Right atrium auricular region (tissue), 2 donors: ENCODE measurements around the gene TIPARP. TPM values are rescaled to one million over a fixed set of nuclear protein-coding genes. Genes with fewer than 3 reads are reported as not detected.

Source experiments
- DNase-seq: peaks from one replicate; pipeline ENCODE4 v3.0.0-alpha.2; 2019; ENCODE audit warnings: low spot score
- H3K27ac ChIP-seq, 2 donors: fragments of 200-600 bp; sonication (generic); 1 replicate in 1 of 2; 2 replicates in 1 of 2; pipeline ENCODE4 v1.5.1; 2016 to 2019
- H3K27me3 ChIP-seq, 2 donors: fragments of 200-600 bp; sonication (generic); one replicate each; pipeline versions ENCODE4 v1.5.1 to v1.6.0; 2017 to 2019
- H3K36me3 ChIP-seq: fragments of 200-600 bp; sonication (generic); one replicate; pipeline ENCODE4 v1.5.1; 2016
- H3K4me1 ChIP-seq, 2 donors: fragments of 200-600 bp; sonication (generic); one replicate each; pipeline versions ENCODE4 v1.5.1 to v1.6.0; 2017 to 2019
- H3K4me3 ChIP-seq, 2 donors: fragments of 200-600 bp; sonication (generic); 1 replicate in 1 of 2; 2 replicates in 1 of 2; pipeline ENCODE4 v1.5.1; 2017 to 2019; ENCODE audit warnings: mild to moderate bottlenecking in 1 of 2, moderate library complexity in 1 of 2
- H3K9me3 ChIP-seq, 2 donors: fragments of 200-600 bp; sonication (generic); one replicate each; pipeline ENCODE4 v1.5.1; 2019
- total RNA-seq, 2 donors: library from RNA; depleted of rRNA; stranded (reverse); fragments of >200 nt; gene quantifications; one replicate each; pipeline ENCODE4 v1.1.0, GENCODE V29; 2016
- TF ChIP-seq, protein P1 (sequence below), 2 donors: fragments of 200-600 bp; sonication (generic); IDR thresholded peaks; one replicate each; pipeline ENCODE4 v1.5.1; 2019; ENCODE audit warnings: antibody characterized with exemption in 2 of 2

TIPARP gene
- total RNA-seq, 2 donors from 2014 or later: 39.9 to 47.2 TPM

DNA sequence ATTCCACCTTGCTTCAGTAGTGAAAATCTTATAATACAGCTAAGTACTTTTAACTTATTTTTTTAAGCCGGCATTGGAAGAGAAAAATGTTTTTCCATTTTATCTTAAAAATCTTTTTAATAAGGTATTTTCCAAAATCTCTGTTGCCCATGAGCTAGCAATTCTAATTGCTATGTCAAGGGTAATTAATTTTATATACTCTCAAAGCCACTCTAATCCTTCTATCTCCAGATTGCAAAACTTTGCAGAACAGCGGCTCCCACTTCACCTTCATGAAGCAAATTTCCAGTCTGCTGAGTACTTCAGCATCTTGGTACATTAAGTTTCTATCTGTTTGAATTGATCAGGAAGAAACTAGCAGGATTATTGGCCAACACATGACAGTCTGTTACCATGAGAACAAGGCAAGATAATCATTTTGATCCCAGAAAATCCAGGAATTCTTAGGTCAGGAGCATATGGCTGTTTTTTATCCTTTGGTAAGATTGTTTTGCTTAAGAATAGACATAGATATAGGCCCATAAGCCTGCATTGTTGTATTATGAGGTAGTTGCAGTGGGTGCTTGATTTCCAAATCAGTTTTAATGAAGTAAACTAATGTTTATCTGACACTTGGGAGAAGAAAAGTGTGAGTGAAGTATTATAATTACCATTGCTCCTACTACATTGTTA is 6.0 kb downstream of the TIPARP start:
- H3K4me3 ChIP-seq: peak overlapping the region in 1 of 2 donors; percentile 14
- peaks cover 14% of the 10 kb centered on the region for H3K36me3 ChIP-seq
- H3K9me3 ChIP-seq: no peaks in the 10 kb centered on the region
- no peaks in the 10 kb centered on the region for H3K27me3 ChIP-seq
- H3K4me1 ChIP-seq: peaks cover 0 to 90% of the 10 kb centered on the region in 2 donors
- TF ChIP-seq, protein P1, sequence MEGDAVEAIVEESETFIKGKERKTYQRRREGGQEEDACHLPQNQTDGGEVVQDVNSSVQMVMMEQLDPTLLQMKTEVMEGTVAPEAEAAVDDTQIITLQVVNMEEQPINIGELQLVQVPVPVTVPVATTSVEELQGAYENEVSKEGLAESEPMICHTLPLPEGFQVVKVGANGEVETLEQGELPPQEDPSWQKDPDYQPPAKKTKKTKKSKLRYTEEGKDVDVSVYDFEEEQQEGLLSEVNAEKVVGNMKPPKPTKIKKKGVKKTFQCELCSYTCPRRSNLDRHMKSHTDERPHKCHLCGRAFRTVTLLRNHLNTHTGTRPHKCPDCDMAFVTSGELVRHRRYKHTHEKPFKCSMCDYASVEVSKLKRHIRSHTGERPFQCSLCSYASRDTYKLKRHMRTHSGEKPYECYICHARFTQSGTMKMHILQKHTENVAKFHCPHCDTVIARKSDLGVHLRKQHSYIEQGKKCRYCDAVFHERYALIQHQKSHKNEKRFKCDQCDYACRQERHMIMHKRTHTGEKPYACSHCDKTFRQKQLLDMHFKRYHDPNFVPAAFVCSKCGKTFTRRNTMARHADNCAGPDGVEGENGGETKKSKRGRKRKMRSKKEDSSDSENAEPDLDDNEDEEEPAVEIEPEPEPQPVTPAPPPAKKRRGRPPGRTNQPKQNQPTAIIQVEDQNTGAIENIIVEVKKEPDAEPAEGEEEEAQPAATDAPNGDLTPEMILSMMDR (IDR thresholded peaks at IDR 0.05): no peak
- H3K27ac ChIP-seq: peak overlapping the region; percentile 48 to 55
- DNase-seq: no peak

DNA sequence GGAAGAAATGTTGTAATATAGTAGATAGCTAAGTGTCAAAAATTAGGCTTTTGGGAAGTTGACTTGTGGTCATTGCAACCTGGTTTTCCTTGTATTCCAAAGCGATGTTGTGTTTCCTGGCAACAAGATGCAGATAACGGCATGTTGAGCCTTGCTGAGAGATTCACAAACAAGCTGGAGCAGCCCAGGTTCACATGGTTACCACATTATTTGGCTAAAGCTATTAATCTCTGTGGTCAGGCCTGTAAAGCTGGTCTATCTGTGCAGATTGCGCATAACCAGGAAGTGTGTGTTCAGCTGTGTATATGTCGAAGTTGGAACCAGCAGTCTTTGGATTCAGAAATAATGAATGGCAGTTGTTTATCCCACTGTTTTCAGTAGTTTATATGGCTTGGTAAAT is 6.6 kb downstream of the TIPARP start:
- DNase-seq: peak; percentile 68
- Histone ChIP-seq H3K27me3 (no peaks in the 10 kb centered on the region), H3K4me1 (peaks cover 0 to 96% of the 10 kb centered on the region in 2 donors), H3K4me3 (peak overlapping the region in 1 of 2 donors; percentile 14), H3K27ac (peak overlapping the region; percentile 48 to 55), H3K36me3 (peaks cover 14% of the 10 kb centered on the region), H3K9me3 (no peaks in the 10 kb centered on the region)
- TF ChIP-seq, protein P1 (IDR thresholded peaks at IDR 0.05): no peak

DNA sequence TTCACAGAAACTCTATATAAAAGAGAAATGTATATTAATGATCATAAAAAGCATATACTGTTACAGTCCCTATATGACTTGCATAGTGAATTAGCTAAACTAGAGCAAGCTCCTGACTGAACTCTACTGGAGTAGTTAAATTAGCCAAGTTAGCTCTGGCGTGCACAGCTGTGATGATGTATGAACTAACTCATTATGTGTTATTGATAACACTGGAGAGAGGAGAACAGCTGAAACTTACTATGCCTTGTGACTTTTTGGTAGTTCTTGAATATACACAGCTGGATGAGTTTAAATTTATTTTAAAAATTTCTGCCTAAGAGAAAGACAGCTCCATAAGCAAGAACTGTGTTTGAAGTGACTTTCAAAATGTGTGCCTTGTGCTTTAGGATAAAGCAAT is 8.1 kb downstream of the TIPARP start:
- peak overlapping the region; percentile 48 to 55 for H3K27ac ChIP-seq

DNA sequence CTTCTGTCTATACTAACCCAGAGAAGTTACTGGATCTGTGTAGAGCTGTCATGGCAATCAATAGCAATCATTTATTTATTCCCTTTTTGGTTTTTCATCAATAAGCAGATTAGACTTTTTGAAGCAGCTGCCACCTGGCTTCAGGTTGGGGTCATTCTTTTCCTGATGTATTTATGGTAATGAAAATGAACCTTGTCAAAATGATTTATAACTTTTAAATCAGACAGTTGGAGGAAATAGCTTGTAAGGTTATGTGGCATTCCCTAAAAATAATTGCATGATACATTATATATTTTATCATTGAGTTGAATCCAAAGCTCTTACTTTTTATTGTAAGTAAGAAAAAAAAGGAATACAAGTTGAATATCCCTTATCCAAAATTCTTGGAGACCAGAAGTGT is 8.6 kb downstream of the TIPARP start:
- TF ChIP-seq, protein P1 (IDR thresholded peaks at IDR 0.05): no peak
- peaks cover 0 to 97% of the 10 kb centered on the region in 2 donors for H3K4me1 ChIP-seq
- no peaks in the 10 kb centered on the region for H3K9me3 ChIP-seq
- no peak for DNase-seq
- H3K36me3 ChIP-seq: peaks cover 12% of the 10 kb centered on the region
- no peaks in the 10 kb centered on the region for H3K27me3 ChIP-seq
- H3K4me3 ChIP-seq: no peak overlapping the region
- H3K27ac ChIP-seq: peak overlapping the region in 1 of 2 donors; percentile 55

More for the DNA sequence above, 8.1 kb downstream of the TIPARP start:
- TF ChIP-seq, protein P1 (IDR thresholded peaks at IDR 0.05): no peak
- Histone ChIP-seq H3K36me3 (peaks cover 14% of the 10 kb centered on the region), H3K27me3 (no peaks in the 10 kb centered on the region), H3K9me3 (no peaks in the 10 kb centered on the region), H3K4me1 (peaks cover 0 to 97% of the 10 kb centered on the region in 2 donors), H3K4me3 (no peak overlapping the region)
- no peak for DNase-seq

DNA sequence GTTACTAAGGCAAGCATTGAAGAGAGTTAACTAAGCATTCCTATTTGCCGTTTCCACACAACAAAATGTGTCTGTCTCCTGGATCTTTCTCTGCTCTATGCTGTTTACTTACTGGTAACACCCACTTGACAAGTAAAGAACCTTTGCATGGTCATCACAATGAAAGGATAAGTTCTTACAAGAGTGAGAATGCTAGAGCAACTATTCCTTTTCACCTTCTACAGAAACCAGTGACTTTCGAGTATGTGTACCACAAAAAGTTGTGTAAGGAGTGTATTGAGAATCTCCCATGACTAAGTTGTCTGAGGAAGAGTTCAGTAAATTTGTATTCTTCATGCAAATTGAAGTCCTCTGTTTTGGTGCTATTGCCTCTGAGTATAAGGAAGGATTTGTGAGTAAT is 10.8 kb downstream of the TIPARP start:
- H3K4me1 ChIP-seq: peaks cover 0 to 95% of the 10 kb centered on the region in 2 donors
- H3K27ac ChIP-seq: no peak overlapping the region
- DNase-seq: no peak
- no peaks in the 10 kb centered on the region for H3K27me3 ChIP-seq
- no peak overlapping the region for H3K4me3 ChIP-seq
- TF ChIP-seq, protein P1 (IDR thresholded peaks at IDR 0.05): no peak
- no peaks in the 10 kb centered on the region for H3K9me3 ChIP-seq
- H3K36me3 ChIP-seq: no peaks in the 10 kb centered on the region

DNA sequence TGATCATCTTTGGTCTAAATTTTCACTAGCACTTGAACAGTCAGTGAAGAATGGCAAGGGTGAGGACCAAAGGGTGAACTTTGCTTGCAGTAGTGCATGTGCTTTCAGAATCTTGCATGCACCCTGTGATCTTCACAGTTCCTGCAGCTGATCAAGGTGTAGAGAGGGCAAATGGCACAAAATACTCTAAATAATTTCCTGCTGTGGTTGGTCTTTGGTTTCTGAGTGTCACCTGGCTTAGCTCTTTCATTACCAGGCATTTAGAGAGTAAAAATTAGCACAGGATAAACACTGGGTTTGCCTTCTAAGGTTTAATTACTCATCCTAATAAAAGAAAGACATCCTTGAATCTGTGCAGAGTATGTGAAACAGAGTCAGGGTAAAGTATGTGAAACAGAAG is 11.4 kb downstream of the TIPARP start:
- no peaks in the 10 kb centered on the region for H3K36me3 ChIP-seq
- DNase-seq: no peak
- TF ChIP-seq, protein P1 (IDR thresholded peaks at IDR 0.05): no peak
- H3K4me1 ChIP-seq: peaks cover 0 to 95% of the 10 kb centered on the region in 2 donors
- H3K27me3 ChIP-seq: no peaks in the 10 kb centered on the region
- no peaks in the 10 kb centered on the region for H3K9me3 ChIP-seq
- no peak overlapping the region for H3K4me3 ChIP-seq
- no peak overlapping the region for H3K27ac ChIP-seq
